ENCODE results near the gene HPS1.
A peak's percentile ranks its signal among the peaks of the same experiment; 100 is the strongest.

The HPS1 gene

GRCh38 chr10:98458809-98459784, 12.4 kb upstream of the HPS1 start:
- ATAC-seq (replicated peaks; ENCODE audit: extremely low read depth, poor library complexity, severe bottlenecking) (no peak), DNase-seq (ENCODE audit: low spot score in 2 of 2) (no peak)
- H3K27ac Mint-ChIP-seq (ENCODE audit: low read depth) = no peak overlapping the region
- H3K4me1 Mint-ChIP-seq = no peaks in the 10 kb centered on the region
- H3K4me3 Mint-ChIP-seq = no peak overlapping the region
- H3K9me3 Mint-ChIP-seq = no peaks in the 10 kb centered on the region
- no peaks in the 10 kb centered on the region for H3K36me3 Mint-ChIP-seq (ENCODE audit: insufficient read depth)
- peaks cover 36% of the 10 kb centered on the region for H3K27me3 Mint-ChIP-seq

- ATAC-seq (replicated peaks; ENCODE audit: extremely low read depth, poor library complexity, severe bottlenecking) (no peak), DNase-seq (ENCODE audit: low spot score in 2 of 2) (no peak)
- Mint-ChIP-seq H3K4me1 (no peaks in the 10 kb centered on the region), H3K27ac (ENCODE audit: low read depth) (no peak overlapping the region), H3K36me3 (ENCODE audit: insufficient read depth) (peaks cover 3% of the 10 kb centered on the region), H3K4me3 (no peak overlapping the region), H3K9me3 (no peaks in the 10 kb centered on the region), H3K27me3 (peaks cover 27% of the 10 kb centered on the region)
Measured at GRCh38 chr10:98457721-98458120, 11.0 kb upstream of the HPS1 start.

GRCh38 chr10:98456686-98457482, 10.1 kb upstream of the HPS1 start:
- no peak overlapping the region for H3K4me3 Mint-ChIP-seq
- H3K36me3 Mint-ChIP-seq (ENCODE audit: insufficient read depth) = peaks cover 3% of the 10 kb centered on the region
- no peaks in the 10 kb centered on the region for H3K4me1 Mint-ChIP-seq
- peaks cover 32% of the 10 kb centered on the region for H3K27me3 Mint-ChIP-seq
- DNase-seq (ENCODE audit: low spot score in 2 of 2) (no peak), ATAC-seq (replicated peaks; ENCODE audit: extremely low read depth, poor library complexity, severe bottlenecking) (no peak)
- H3K27ac Mint-ChIP-seq (ENCODE audit: low read depth) = no peak overlapping the region
- H3K9me3 Mint-ChIP-seq = no peaks in the 10 kb centered on the region

GRCh38 chr10:98456043-98456570, 9.4 kb upstream of the HPS1 start:
- H3K4me1 Mint-ChIP-seq = no peaks in the 10 kb centered on the region
- ATAC-seq (replicated peaks; ENCODE audit: extremely low read depth, poor library complexity, severe bottlenecking) (no peak), DNase-seq (ENCODE audit: low spot score in 2 of 2) (no peak)
- H3K27me3 Mint-ChIP-seq = peaks cover 39% of the 10 kb centered on the region
- no peak overlapping the region for H3K27ac Mint-ChIP-seq (ENCODE audit: low read depth)
- no peaks in the 10 kb centered on the region for H3K9me3 Mint-ChIP-seq
- no peak overlapping the region for H3K4me3 Mint-ChIP-seq
- peaks cover 3% of the 10 kb centered on the region for H3K36me3 Mint-ChIP-seq (ENCODE audit: insufficient read depth)

GRCh38 chr10:98453729-98454128, 7.0 kb upstream of the HPS1 start:
- ATAC-seq (replicated peaks; ENCODE audit: extremely low read depth, poor library complexity, severe bottlenecking) = no peak
- no peak for DNase-seq (ENCODE audit: low spot score in 2 of 2)
- Mint-ChIP-seq H3K4me1 (no peaks in the 10 kb centered on the region), H3K27ac (ENCODE audit: low read depth) (no peak overlapping the region), H3K36me3 (ENCODE audit: insufficient read depth) (peaks cover 3% of the 10 kb centered on the region), H3K9me3 (no peaks in the 10 kb centered on the region), H3K4me3 (no peak overlapping the region), H3K27me3 (peaks cover 49% of the 10 kb centered on the region)

- DNase-seq (ENCODE audit: low spot score in 2 of 2) (no peak), ATAC-seq (replicated peaks; ENCODE audit: extremely low read depth, poor library complexity, severe bottlenecking) (no peak)
- Mint-ChIP-seq H3K27me3 (peaks cover 34% of the 10 kb centered on the region), H3K4me1 (peaks cover 11% of the 10 kb centered on the region), H3K4me3 (no peak overlapping the region), H3K36me3 (ENCODE audit: insufficient read depth) (peaks cover 7% of the 10 kb centered on the region), H3K9me3 (no peaks in the 10 kb centered on the region), H3K27ac (ENCODE audit: low read depth) (no peak overlapping the region)
Measured at GRCh38 chr10:98450618-98451017, 3.9 kb upstream of the HPS1 start.

GRCh38 chr10:98449287-98449686, 2.6 kb upstream of the HPS1 start:
- H3K4me3 Mint-ChIP-seq = no peak overlapping the region
- H3K27me3 Mint-ChIP-seq = peaks cover 34% of the 10 kb centered on the region
- ATAC-seq (replicated peaks; ENCODE audit: extremely low read depth, poor library complexity, severe bottlenecking) (no peak), DNase-seq (ENCODE audit: low spot score in 2 of 2) (no peak)
- no peaks in the 10 kb centered on the region for H3K9me3 Mint-ChIP-seq
- H3K36me3 Mint-ChIP-seq (ENCODE audit: insufficient read depth) = peaks cover 11% of the 10 kb centered on the region
- no peak overlapping the region for H3K27ac Mint-ChIP-seq (ENCODE audit: low read depth)
- H3K4me1 Mint-ChIP-seq = peaks cover 25% of the 10 kb centered on the region

GRCh38 chr10:98446151-98446660, 529 bp downstream of the HPS1 start:
- Mint-ChIP-seq H3K36me3 (ENCODE audit: insufficient read depth) (peaks cover 20% of the 10 kb centered on the region), H3K4me3 (peak overlapping the region; percentile 90), H3K27ac (ENCODE audit: low read depth) (peak overlapping the region; percentile 67), H3K27me3 (peaks cover 19% of the 10 kb centered on the region), H3K4me1 (peaks cover 49% of the 10 kb centered on the region), H3K9me3 (no peaks in the 10 kb centered on the region)
- peak; percentile 25 to 28 for DNase-seq (ENCODE audit: low spot score in 2 of 2)
- ATAC-seq (replicated peaks; ENCODE audit: extremely low read depth, poor library complexity, severe bottlenecking) = peak; percentile 55

GRCh38 chr10:98445200-98445812, 1.4 kb downstream of the HPS1 start:
- peaks cover 23% of the 10 kb centered on the region for H3K36me3 Mint-ChIP-seq (ENCODE audit: insufficient read depth)
- ATAC-seq (replicated peaks; ENCODE audit: extremely low read depth, poor library complexity, severe bottlenecking) (no peak), DNase-seq (ENCODE audit: low spot score in 2 of 2) (no peak)
- peak overlapping the region; percentile 67 for H3K27ac Mint-ChIP-seq (ENCODE audit: low read depth)
- H3K9me3 Mint-ChIP-seq = no peaks in the 10 kb centered on the region
- peaks cover 10% of the 10 kb centered on the region for H3K27me3 Mint-ChIP-seq
- H3K4me1 Mint-ChIP-seq = peaks cover 53% of the 10 kb centered on the region
- H3K4me3 Mint-ChIP-seq = peak overlapping the region; percentile 90

- Mint-ChIP-seq H3K27me3 (peaks cover 3% of the 10 kb centered on the region), H3K4me1 (peaks cover 59% of the 10 kb centered on the region), H3K9me3 (no peaks in the 10 kb centered on the region), H3K4me3 (peak overlapping the region; percentile 90), H3K27ac (ENCODE audit: low read depth) (peak overlapping the region; percentile 67), H3K36me3 (ENCODE audit: insufficient read depth) (peaks cover 27% of the 10 kb centered on the region)
- no peak for DNase-seq (ENCODE audit: low spot score in 2 of 2)
- no peak for ATAC-seq (replicated peaks; ENCODE audit: extremely low read depth, poor library complexity, severe bottlenecking)
Measured at GRCh38 chr10:98444314-98445006, 2.3 kb downstream of the HPS1 start.

- H3K9me3 Mint-ChIP-seq = no peaks in the 10 kb centered on the region
- peak overlapping the region; percentile 18 for H3K27ac Mint-ChIP-seq (ENCODE audit: low read depth)
- no peaks in the 10 kb centered on the region for H3K27me3 Mint-ChIP-seq
- DNase-seq (ENCODE audit: low spot score in 2 of 2) (no peak), ATAC-seq (replicated peaks; ENCODE audit: extremely low read depth, poor library complexity, severe bottlenecking) (no peak)
- H3K4me3 Mint-ChIP-seq = no peak overlapping the region
- H3K4me1 Mint-ChIP-seq = peaks cover 44% of the 10 kb centered on the region
- H3K36me3 Mint-ChIP-seq (ENCODE audit: insufficient read depth) = peaks cover 40% of the 10 kb centered on the region
Measured at GRCh38 chr10:98438715-98439114, 8.0 kb downstream of the HPS1 start.

GRCh38 chr10:98436704-98437103, 10.0 kb downstream of the HPS1 start:
- Mint-ChIP-seq H3K9me3 (no peaks in the 10 kb centered on the region), H3K4me1 (peaks cover 28% of the 10 kb centered on the region), H3K36me3 (ENCODE audit: insufficient read depth) (peaks cover 37% of the 10 kb centered on the region), H3K27me3 (no peaks in the 10 kb centered on the region), H3K4me3 (no peak overlapping the region), H3K27ac (ENCODE audit: low read depth) (no peak overlapping the region)
- DNase-seq (ENCODE audit: low spot score in 2 of 2) = no peak
- ATAC-seq (replicated peaks; ENCODE audit: extremely low read depth, poor library complexity, severe bottlenecking) = no peak

Data from central memory CD8-positive, alpha-beta T cell (primary cell).